Ovary (tissue), 9 donors: ENCODE measurements around the gene BCAT1. TPM values are rescaled to one million over a fixed set of nuclear protein-coding genes. Genes with fewer than 3 reads are reported as not detected.
"Not testable (repeated sequence)": the region's sequence is repeated elsewhere in the genome, so short reads cannot be mapped to it uniquely, and the experiment has no call there.

Source experiments
- DNase-seq, 5 donors: peaks; one replicate each; pipeline ENCODE4 v3.0.0-alpha.2; 2019 to 2020
- H3K27ac ChIP-seq, 2 donors: fragments of 200-600 bp; one replicate each; pipeline versions ENCODE4 v1.5.1 to v1.8.0; 2019 to 2022
- H3K27me3 ChIP-seq: fragments of 200-600 bp; one replicate; pipeline ENCODE4 v1.8.0; 2022
- H3K36me3 ChIP-seq: fragments of 200-600 bp; sonication (generic); one replicate; pipeline ENCODE4 v1.5.1; 2019
- H3K4me1 ChIP-seq: one replicate; pipeline ENCODE4 v1.8.1; 2013; ENCODE audit warnings: mild to moderate bottlenecking, moderate library complexity; ENCODE audit not compliant: insufficient read depth
- H3K4me3 ChIP-seq: fragments of 200-600 bp; sonication (generic); one replicate; pipeline ENCODE4 v1.5.1; 2017
- H3K9me3 ChIP-seq, 2 donors: fragments of 200-600 bp in 1 of 2; sonication (generic) in 1 of 2; one replicate each; pipeline versions ENCODE4 v1.5.1 to v1.8.1; 2013 to 2019; ENCODE audit warnings: mild to moderate bottlenecking in 1 of 2, moderate library complexity in 1 of 2
- CTCF ChIP-seq, 3 donors: fragments of 450-650 bp in 2 of 3; fragments of 200-600 bp in 1 of 3; IDR thresholded peaks; one replicate each; pipeline versions ENCODE4 v1.5.1 to v1.8.0; 2016 to 2022; ENCODE audit warnings: antibody characterized with exemption in 3 of 3, mild to moderate bottlenecking in 1 of 3
- EP300 ChIP-seq: sonication (generic); formaldehyde crosslinking; IDR thresholded peaks from one replicate; pipeline ENCODE4 v1.6.1; 2017; ENCODE audit warnings: antibody characterized with exemption
- POLR2A ChIP-seq: fragments of 450-650 bp; IDR thresholded peaks from one replicate; pipeline ENCODE4 v1.6.1; 2017; ENCODE audit warnings: antibody characterized with exemption, mild to moderate bottlenecking, moderate library complexity
- WGBS, 3 donors: extraction: QIAGEN DNeasy Blood & Tissue Kit in 1 of 3; methylation state at CpG; one replicate each; pipeline versions ENCODE4 v1.1.5 to v1.1.7; 2013 to 2017; 5-methylcytosine and 5-hydroxymethylcytosine counted together
- intact Hi-C, 4 donors: fragments of 100-400 bp; cut with DNase I; formaldehyde crosslinking; loops; one replicate each; pipeline versions ENCODE4 v1.11.0 to v1.15.1; 2022 to 2023
- polyA plus RNA-seq, 2 donors: library from polyadenylated mRNA; stranded (reverse); fragments of 200-250 nt in 1 of 2; fragments of 350-450 nt in 1 of 2; fragmentation: Illumina TruSeq in 1 of 2; extraction: RNeasy Lipid Tissue Mini Kit (QIAGEN cat#74804) in 1 of 2; gene quantifications; one replicate each; pipeline ENCODE4 v1.2.3, GENCODE V29; 2013 to 2014
- total RNA-seq, 7 donors: library from RNA; depleted of rRNA in 2 of 7; stranded (reverse); fragments of >200 nt in 2 of 7; fragmentation: NEBNext Ultra II Directional in 3 of 7; extraction: Animal tissue kit (Norgen Biotek cat#: 25700) in 3 of 7; gene quantifications; one replicate each; pipeline versions ENCODE4 v1.1.0 to v1.2.4, GENCODE V29; 2016 to 2023
- donor health status: DM: no; HTN: no; CAD: no; lungs with moderate emphysema.
- donor health status: DM: no; HTN: no; CAD: no.
- donor health status: Bipolar disorder and iron deficiency.
- donor health status: DM: yes; HTN: yes; CAD: no.
- donor health status: DM: no; HTN: no; CAD: no.
- donor health status: DM: yes; HTN: yes; CAD: no.

Gene BCAT1
- total and polyA plus RNA-seq, 9 donors: 12.0 to 106 (median 31.7) TPM

- H3K4me1 ChIP-seq: peaks cover 5% of the 10 kb centered on the region
- DNase-seq: no peak
- no peak overlapping the region for H3K27ac ChIP-seq
- 35 to 66% (median 54%) methylated on average over 2 of the region's 2 CpGs for WGBS, 3 donors
- no peak for TF ChIP-seq CTCF (IDR thresholded peaks at IDR 0.05)
- TF ChIP-seq EP300: no peak
- no peak for TF ChIP-seq POLR2A
- intact Hi-C loops: no loop called here
- H3K9me3 ChIP-seq: no peaks in the 10 kb centered on the region
- no peak overlapping the region for H3K4me3 ChIP-seq
- H3K36me3 ChIP-seq: no peaks in the 10 kb centered on the region
- no peaks in the 10 kb centered on the region for H3K27me3 ChIP-seq
Measured at GRCh38 chr12:24944601-24944975, 4.3 kb downstream of the BCAT1 start.

GRCh38 chr12:24943947-24944600, 4.8 kb downstream of the BCAT1 start:
- no peak for DNase-seq
- intact Hi-C loops: no loop called here
- TF ChIP-seq EP300: no peak
- no peak for TF ChIP-seq POLR2A
- TF ChIP-seq CTCF (IDR thresholded peaks at IDR 0.05): no peak
- H3K36me3 ChIP-seq: no peaks in the 10 kb centered on the region
- no peaks in the 10 kb centered on the region for H3K9me3 ChIP-seq
- peaks cover 5% of the 10 kb centered on the region for H3K4me1 ChIP-seq
- WGBS, 3 donors: 14 to 40% (median 27%) methylated on average over 6 of the region's 6 CpGs
- H3K27ac ChIP-seq: no peak overlapping the region
- no peak overlapping the region for H3K4me3 ChIP-seq
- no peaks in the 10 kb centered on the region for H3K27me3 ChIP-seq

- no peaks in the 10 kb centered on the region for H3K9me3 ChIP-seq
- TF ChIP-seq EP300 (no peak), CTCF (IDR thresholded peaks at IDR 0.05) (no peak), POLR2A (no peak)
- no peak overlapping the region for H3K4me3 ChIP-seq
- H3K27me3 ChIP-seq: no peaks in the 10 kb centered on the region
- H3K27ac ChIP-seq: no peak overlapping the region
- no peaks in the 10 kb centered on the region for H3K36me3 ChIP-seq
- 77 to 81% (median 81%) methylated on average over 2 of the region's 2 CpGs for WGBS, 3 donors
- no peak for DNase-seq
- intact Hi-C loops: no loop called here
- H3K4me1 ChIP-seq: no peaks in the 10 kb centered on the region
Measured at GRCh38 chr12:24940157-24940556, 8.7 kb downstream of the BCAT1 start.

- 94 to 98% (median 97%) methylated on average over 6 of the region's 6 CpGs for WGBS, 3 donors
- H3K36me3 ChIP-seq, H3K9me3 ChIP-seq, H3K27ac ChIP-seq, H3K4me1 ChIP-seq, intact Hi-C loops, DNase-seq, H3K27me3 ChIP-seq, H3K4me3 ChIP-seq: not testable (repeated sequence)
Measured at GRCh38 chr12:24939551-24939950, 9.3 kb downstream of the BCAT1 start.

- TF ChIP-seq CTCF (IDR thresholded peaks at IDR 0.05) (no peak), EP300 (no peak), POLR2A (no peak)
- H3K4me1 ChIP-seq: no peaks in the 10 kb centered on the region
- H3K9me3 ChIP-seq: no peaks in the 10 kb centered on the region
- intact Hi-C loops: no loop called here
- no peak for DNase-seq
- no peaks in the 10 kb centered on the region for H3K36me3 ChIP-seq
- 61 to 88% (median 72%) methylated on average over 3 of the region's 3 CpGs for WGBS, 3 donors
- no peak overlapping the region for H3K27ac ChIP-seq
- H3K4me3 ChIP-seq: no peak overlapping the region
- no peaks in the 10 kb centered on the region for H3K27me3 ChIP-seq
Measured at GRCh38 chr12:24938341-24938740, 10.6 kb downstream of the BCAT1 start.
